Measurements from ENCODE around the gene IRF5. TPM values are rescaled to one million over a fixed set of nuclear protein-coding genes. Genes with fewer than 3 reads are reported as not detected.

The IRF5 gene
- total and polyA plus RNA-seq, 10 of the 15 experiments (the other 5 are each of a cell fraction or from before 2014, with no cell fraction given) = 5.4 to 90.3 (median 61.7) TPM

DNA sequence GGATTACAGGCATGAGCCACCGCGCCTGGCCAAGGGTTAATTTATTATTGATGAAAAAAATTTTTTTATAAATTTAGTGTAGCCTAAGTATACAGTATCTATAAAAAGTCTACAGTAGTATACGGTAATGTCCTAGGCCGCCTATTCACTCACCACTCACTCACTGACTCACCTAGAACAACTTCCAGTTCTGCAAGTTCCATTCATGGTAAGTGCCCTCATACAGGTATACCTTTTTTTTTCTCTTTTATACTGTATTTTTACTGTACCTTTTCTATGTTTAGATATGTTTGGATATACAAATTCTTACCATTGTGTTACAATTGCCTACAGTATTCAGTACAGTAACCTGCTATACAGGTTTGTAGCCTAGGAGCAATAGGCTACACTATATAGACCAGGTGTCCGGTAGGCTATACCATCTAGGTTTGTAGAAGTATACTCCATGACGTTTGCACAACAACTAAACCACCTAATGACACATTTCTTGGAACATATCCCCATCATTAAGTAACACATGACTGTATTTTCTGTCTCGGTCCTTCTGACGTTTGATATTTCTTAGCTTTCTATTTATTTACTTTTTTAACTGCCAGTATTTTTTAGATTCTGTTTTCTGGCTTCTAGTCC, 23.4 kb downstream of the IRF5 start:
- peaks cover 18% of the 10 kb centered on the region for H3K4me1 ChIP-seq (ENCODE audit: control insufficient read depth, insufficient read depth, low read length)
- H3K36me3 ChIP-seq (ENCODE audit: control insufficient read depth in 2 of 2, insufficient read depth in 2 of 2, low read length in 1 of 2) = peaks cover 12 to 24% of the 10 kb centered on the region in 2 experiments; a peak in 3 of 4 replicates
- no peaks in the 10 kb centered on the region for H4K20me1 ChIP-seq (ENCODE audit: control insufficient read depth, insufficient read depth)
- intact Hi-C loops (cut with micrococcal nuclease; ENCODE audit: unreplicated experiment) = loop anchor here (10.0 kb wide), 1 partner anchor 254 kb away; no protein-coding TSS in a partner anchor
- H3K27me3 ChIP-seq (replicated peaks in 1 of 2; ENCODE audit: control insufficient read depth in 2 of 2, insufficient read depth in 2 of 2, low read length in 1 of 2) = no peaks in the 10 kb centered on the region
- H2AFZ ChIP-seq (ENCODE audit: control insufficient read depth, low read depth, low read length) = no peak overlapping the region
- no TSS peak for BruUV-seq (replicated peaks)
- POLR2A ChIA-PET = interaction anchor here (1.2 to 10.3 kb wide), 4 partner anchors 8 to 21 kb away, joined by 4 to 107 read pairs (median 20); no protein-coding TSS in a partner anchor
- SMC1A ChIA-PET (ENCODE audit: uncharacterized antibody, unreplicated experiment) = interaction anchor here (0.6 to 1.9 kb wide), 7 partner anchors 19 to 1303 kb away, joined by 3 to 5 read pairs (median 4); no protein-coding TSS in a partner anchor
- H3K27ac ChIP-seq (ENCODE audit: control insufficient read depth, insufficient read depth) = no peak overlapping the region
- ATAC-seq (no peak), FAIRE-seq (no peak), DNase-seq (ENCODE audit: low read depth, low spot score) (no peak)
- no peak overlapping the region for H3K4me2 ChIP-seq (ENCODE audit: control insufficient read depth, insufficient read depth)
- CTCF ChIA-PET = interaction anchor here (0.9 to 3.7 kb wide), 2 partner anchors 21 kb away, joined by 3 to 16 read pairs; no protein-coding TSS in a partner anchor
- in situ Hi-C loops (cut with MboI) = no loop called here
- no peak overlapping the region for H3K4me3 ChIP-seq
- H3K9me3 ChIP-seq (replicated peaks; ENCODE audit: control insufficient read depth, insufficient read depth, low read length) = no peaks in the 10 kb centered on the region; the same call in 1 of the 3 replicates
- WGBS (ENCODE audit: insufficient coverage, insufficient replicate concordance, low lambda C conversion rate, missing lambda C conversion rate) = 94% methylated on average over 8 of the region's 8 CpGs
- H3K79me2 ChIP-seq (ENCODE audit: control insufficient read depth, insufficient read depth, low read length) = no peaks in the 10 kb centered on the region; the same call in none of the 2 replicates
- RAD21 ChIA-PET (ENCODE audit: unreplicated experiment) = interaction anchor here (4.5 kb wide), 1 partner anchor 20 kb away, joined by 40 read pairs; no protein-coding TSS in a partner anchor
- H3K9ac ChIP-seq (ENCODE audit: control insufficient read depth, insufficient read depth, low read length) = no peak overlapping the region
- no peak for TF ChIP-seq ZNF274 (IDR thresholded peaks at IDR 0.05; ENCODE audit: insufficient read depth, insufficient read length)
- TF ChIP-seq, protein P1, sequence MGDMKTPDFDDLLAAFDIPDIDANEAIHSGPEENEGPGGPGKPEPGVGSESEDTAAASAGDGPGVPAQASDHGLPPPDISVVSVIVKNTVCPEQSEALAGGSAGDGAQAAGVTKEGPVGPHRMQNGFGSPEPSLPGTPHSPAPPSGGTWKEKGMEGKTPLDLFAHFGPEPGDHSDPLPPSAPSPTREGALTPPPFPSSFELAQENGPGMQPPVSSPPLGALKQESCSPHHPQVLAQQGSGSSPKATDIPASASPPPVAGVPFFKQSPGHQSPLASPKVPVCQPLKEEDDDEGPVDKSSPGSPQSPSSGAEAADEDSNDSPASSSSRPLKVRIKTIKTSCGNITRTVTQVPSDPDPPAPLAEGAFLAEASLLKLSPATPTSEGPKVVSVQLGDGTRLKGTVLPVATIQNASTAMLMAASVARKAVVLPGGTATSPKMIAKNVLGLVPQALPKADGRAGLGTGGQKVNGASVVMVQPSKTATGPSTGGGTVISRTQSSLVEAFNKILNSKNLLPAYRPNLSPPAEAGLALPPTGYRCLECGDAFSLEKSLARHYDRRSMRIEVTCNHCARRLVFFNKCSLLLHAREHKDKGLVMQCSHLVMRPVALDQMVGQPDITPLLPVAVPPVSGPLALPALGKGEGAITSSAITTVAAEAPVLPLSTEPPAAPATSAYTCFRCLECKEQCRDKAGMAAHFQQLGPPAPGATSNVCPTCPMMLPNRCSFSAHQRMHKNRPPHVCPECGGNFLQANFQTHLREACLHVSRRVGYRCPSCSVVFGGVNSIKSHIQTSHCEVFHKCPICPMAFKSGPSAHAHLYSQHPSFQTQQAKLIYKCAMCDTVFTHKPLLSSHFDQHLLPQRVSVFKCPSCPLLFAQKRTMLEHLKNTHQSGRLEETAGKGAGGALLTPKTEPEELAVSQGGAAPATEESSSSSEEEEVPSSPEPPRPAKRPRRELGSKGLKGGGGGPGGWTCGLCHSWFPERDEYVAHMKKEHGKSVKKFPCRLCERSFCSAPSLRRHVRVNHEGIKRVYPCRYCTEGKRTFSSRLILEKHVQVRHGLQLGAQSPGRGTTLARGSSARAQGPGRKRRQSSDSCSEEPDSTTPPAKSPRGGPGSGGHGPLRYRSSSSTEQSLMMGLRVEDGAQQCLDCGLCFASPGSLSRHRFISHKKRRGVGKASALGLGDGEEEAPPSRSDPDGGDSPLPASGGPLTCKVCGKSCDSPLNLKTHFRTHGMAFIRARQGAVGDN (IDR thresholded peaks at IDR 0.05) = no peak
- TF ChIP-seq MXI1 (IDR thresholded peaks at IDR 0.05; ENCODE audit: low read depth, low read length) = no peak
- TF ChIP-seq CUX1 (IDR thresholded peaks at IDR 0.05; ENCODE audit: insufficient replicate concordance, low read depth, low read length) = no peak
- no peak for TF ChIP-seq MYC (IDR thresholded peaks at IDR 0.05; ENCODE audit: insufficient read depth, insufficient read length, insufficient replicate concordance, low read length, severe bottlenecking)
- TF ChIP-seq, protein P2, sequence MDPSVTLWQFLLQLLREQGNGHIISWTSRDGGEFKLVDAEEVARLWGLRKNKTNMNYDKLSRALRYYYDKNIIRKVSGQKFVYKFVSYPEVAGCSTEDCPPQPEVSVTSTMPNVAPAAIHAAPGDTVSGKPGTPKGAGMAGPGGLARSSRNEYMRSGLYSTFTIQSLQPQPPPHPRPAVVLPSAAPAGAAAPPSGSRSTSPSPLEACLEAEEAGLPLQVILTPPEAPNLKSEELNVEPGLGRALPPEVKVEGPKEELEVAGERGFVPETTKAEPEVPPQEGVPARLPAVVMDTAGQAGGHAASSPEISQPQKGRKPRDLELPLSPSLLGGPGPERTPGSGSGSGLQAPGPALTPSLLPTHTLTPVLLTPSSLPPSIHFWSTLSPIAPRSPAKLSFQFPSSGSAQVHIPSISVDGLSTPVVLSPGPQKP (IDR thresholded peaks at IDR 0.05; ENCODE audit: low read depth, low read length) = no peak
- no peak for TF ChIP-seq POLR2AphosphoS5 (IDR thresholded peaks at IDR 0.05; ENCODE audit: low read length)
- no peak for TF ChIP-seq JUND (IDR thresholded peaks at IDR 0.05; ENCODE audit: low read depth, low read length)
- no peak for TF ChIP-seq EP300 (IDR thresholded peaks at IDR 0.05; ENCODE audit: borderline replicate concordance in 1 of 2, control insufficient read depth in 1 of 2, low read depth in 2 of 2, low read length in 2 of 2)
